HG03342 (cell line): ENCODE data around the gene HK1.

ENCODE experiments used
- ATAC-seq: cut with Tn5 transposase; IDR thresholded peaks from one replicate; pipeline ENCODE4 v1.9.1; 2021; ENCODE audit warnings: mild to moderate bottlenecking, moderate library complexity; ENCODE audit not compliant: unreplicated experiment

HK1 gene

GRCh38 chr10:69414036-69415018 lies 136.0 kb downstream of the HK1 start:
- ATAC-seq: no peak

- ATAC-seq: no peak
These were observed 136.8 kb downstream of the HK1 start for GRCh38 chr10:69415049-69415448.

- ATAC-seq: no peak
These were observed 137.7 kb downstream of the HK1 start for GRCh38 chr10:69415951-69416350.

- no peak for ATAC-seq
These were observed 138.4 kb downstream of the HK1 start, which contains the start of gene TACR2 for GRCh38 chr10:69416695-69417094. Gene TACR2 (minus strand): TSS chr10:69416918. CDS start chr10:69416323, 595 bp downstream.

- no peak for ATAC-seq
These were observed 139.2 kb downstream of the HK1 start for GRCh38 chr10:69417542-69417941.

- no peak for ATAC-seq
These were observed 139.9 kb downstream of the HK1 start for GRCh38 chr10:69418052-69418752.

- no peak for ATAC-seq
These were observed 140.9 kb downstream of the HK1 start for GRCh38 chr10:69419096-69419743.

GRCh38 chr10:69419744-69420126 lies 141.4 kb downstream of the HK1 start:
- ATAC-seq: no peak

- ATAC-seq: no peak
These were observed 143.5 kb downstream of the HK1 start for GRCh38 chr10:69421611-69422308.

- ATAC-seq: no peak
These were observed 144.4 kb downstream of the HK1 start for GRCh38 chr10:69422676-69423075.

GRCh38 chr10:69425041-69425440 lies 146.7 kb downstream of the HK1 start:
- ATAC-seq: no peak

- no peak for ATAC-seq
These were observed 147.4 kb downstream of the HK1 start for GRCh38 chr10:69425511-69426298.

GRCh38 chr10:69426376-69426727 lies 148.1 kb downstream of the HK1 start:
- no peak for ATAC-seq

- ATAC-seq: no peak
These were observed 149.9 kb downstream of the HK1 start for GRCh38 chr10:69428165-69428564.

GRCh38 chr10:69434169-69434568 lies 155.9 kb downstream of the HK1 start:
- ATAC-seq: no peak

GRCh38 chr10:69434926-69435325 lies 156.6 kb downstream of the HK1 start:
- ATAC-seq: no peak

GRCh38 chr10:69435966-69436520 lies 157.7 kb downstream of the HK1 start:
- ATAC-seq: no peak

GRCh38 chr10:69437321-69438259 lies 159.3 kb downstream of the HK1 start:
- no peak for ATAC-seq
